ENCODE results near the gene FRMD4B. TPM values are rescaled to one million over a fixed set of nuclear protein-coding genes. Genes with fewer than 3 reads are reported as not detected.

FRMD4B gene
- total RNA-seq, 2 experiments from 2014 or later, result not detected

GRCh38 chr3:69353088-69353478, 32.8 kb downstream of the FRMD4B start:
- Histone ChIP-seq H3K4me2 (ENCODE audit: low read length) (no peak overlapping the region), H3K79me2 (ENCODE audit: insufficient read depth, low read depth, low read length) (no peaks in the 10 kb centered on the region), H3K27ac (ENCODE audit: low read depth, low read length, poor library complexity, severe bottlenecking) (no peak overlapping the region), H3K4me1 (ENCODE audit: insufficient read depth, low read length, poor library complexity, severe bottlenecking) (no peaks in the 10 kb centered on the region), H3K9me3 (ENCODE audit: low read length) (no peaks in the 10 kb centered on the region), H3K36me3 (ENCODE audit: insufficient read depth, low read length) (no peaks in the 10 kb centered on the region), H4K20me1 (ENCODE audit: insufficient read depth, low read length) (no peaks in the 10 kb centered on the region), H3K4me3 (ENCODE audit: low read depth, low read length, poor library complexity, severe bottlenecking) (no peak overlapping the region), H3K9me2 (ENCODE audit: insufficient read depth, low read length) (no peaks in the 10 kb centered on the region), H2AFZ (ENCODE audit: low read length) (no peak overlapping the region)
- BruUV-seq (replicated peaks), result no TSS peak
- ChIA-PET POLR2A (no interaction called here), CTCF (ENCODE audit: unreplicated experiment) (no interaction called here)
- intact Hi-C loops (cut with micrococcal nuclease; ENCODE audit: unreplicated experiment), result no loop called here
- TF ChIP-seq EZH2phosphoT487 (IDR thresholded peaks at IDR 0.05; ENCODE audit: borderline replicate concordance, low read depth, low read length), result no peak
- TF ChIP-seq, protein P1, sequence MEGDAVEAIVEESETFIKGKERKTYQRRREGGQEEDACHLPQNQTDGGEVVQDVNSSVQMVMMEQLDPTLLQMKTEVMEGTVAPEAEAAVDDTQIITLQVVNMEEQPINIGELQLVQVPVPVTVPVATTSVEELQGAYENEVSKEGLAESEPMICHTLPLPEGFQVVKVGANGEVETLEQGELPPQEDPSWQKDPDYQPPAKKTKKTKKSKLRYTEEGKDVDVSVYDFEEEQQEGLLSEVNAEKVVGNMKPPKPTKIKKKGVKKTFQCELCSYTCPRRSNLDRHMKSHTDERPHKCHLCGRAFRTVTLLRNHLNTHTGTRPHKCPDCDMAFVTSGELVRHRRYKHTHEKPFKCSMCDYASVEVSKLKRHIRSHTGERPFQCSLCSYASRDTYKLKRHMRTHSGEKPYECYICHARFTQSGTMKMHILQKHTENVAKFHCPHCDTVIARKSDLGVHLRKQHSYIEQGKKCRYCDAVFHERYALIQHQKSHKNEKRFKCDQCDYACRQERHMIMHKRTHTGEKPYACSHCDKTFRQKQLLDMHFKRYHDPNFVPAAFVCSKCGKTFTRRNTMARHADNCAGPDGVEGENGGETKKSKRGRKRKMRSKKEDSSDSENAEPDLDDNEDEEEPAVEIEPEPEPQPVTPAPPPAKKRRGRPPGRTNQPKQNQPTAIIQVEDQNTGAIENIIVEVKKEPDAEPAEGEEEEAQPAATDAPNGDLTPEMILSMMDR (conservative IDR thresholded peaks at IDR 0.05; ENCODE audit: low read length), result no peak
- no peak for DNase-seq (ENCODE audit: low spot score)

GRCh38 chr3:69352305-69353087, 33.4 kb downstream of the FRMD4B start:
- BruUV-seq (replicated peaks), result no TSS peak
- no peak overlapping the region for H3K4me3 ChIP-seq (ENCODE audit: low read depth, low read length, poor library complexity, severe bottlenecking)
- no peaks in the 10 kb centered on the region for H3K79me2 ChIP-seq (ENCODE audit: insufficient read depth, low read depth, low read length)
- H3K4me2 ChIP-seq (ENCODE audit: low read length), result no peak overlapping the region
- TF ChIP-seq EZH2phosphoT487 (IDR thresholded peaks at IDR 0.05; ENCODE audit: borderline replicate concordance, low read depth, low read length), result no peak
- TF ChIP-seq, protein P1 (conservative IDR thresholded peaks at IDR 0.05; ENCODE audit: low read length), result no peak
- no peak for DNase-seq (ENCODE audit: low spot score)
- POLR2A ChIA-PET, result no interaction called here
- H3K9me3 ChIP-seq (ENCODE audit: low read length), result no peaks in the 10 kb centered on the region
- no peaks in the 10 kb centered on the region for H4K20me1 ChIP-seq (ENCODE audit: insufficient read depth, low read length)
- CTCF ChIA-PET (ENCODE audit: unreplicated experiment), result no interaction called here
- H3K9me2 ChIP-seq (ENCODE audit: insufficient read depth, low read length), result no peaks in the 10 kb centered on the region
- no peaks in the 10 kb centered on the region for H3K36me3 ChIP-seq (ENCODE audit: insufficient read depth, low read length)
- no peaks in the 10 kb centered on the region for H3K4me1 ChIP-seq (ENCODE audit: insufficient read depth, low read length, poor library complexity, severe bottlenecking)
- intact Hi-C loops (cut with micrococcal nuclease; ENCODE audit: unreplicated experiment), result no loop called here
- H3K27ac ChIP-seq (ENCODE audit: low read depth, low read length, poor library complexity, severe bottlenecking), result no peak overlapping the region
- no peak overlapping the region for H2AFZ ChIP-seq (ENCODE audit: low read length)

GRCh38 chr3:69343875-69344274, 42.0 kb downstream of the FRMD4B start:
- Histone ChIP-seq H3K36me3 (ENCODE audit: insufficient read depth, low read length) (no peaks in the 10 kb centered on the region), H3K27ac (ENCODE audit: low read depth, low read length, poor library complexity, severe bottlenecking) (no peak overlapping the region), H3K4me1 (ENCODE audit: insufficient read depth, low read length, poor library complexity, severe bottlenecking) (no peaks in the 10 kb centered on the region), H3K79me2 (ENCODE audit: insufficient read depth, low read depth, low read length) (no peaks in the 10 kb centered on the region), H3K9me3 (ENCODE audit: low read length) (no peaks in the 10 kb centered on the region), H4K20me1 (ENCODE audit: insufficient read depth, low read length) (no peaks in the 10 kb centered on the region), H3K9me2 (ENCODE audit: insufficient read depth, low read length) (no peaks in the 10 kb centered on the region), H3K4me3 (ENCODE audit: low read depth, low read length, poor library complexity, severe bottlenecking) (no peak overlapping the region), H2AFZ (ENCODE audit: low read length) (no peak overlapping the region), H3K4me2 (ENCODE audit: low read length) (no peak overlapping the region)
- POLR2A ChIA-PET, result interaction anchor here (0.7 kb wide), 3 partner anchors 10 to 972 kb away, joined by 3 to 4 read pairs (median 4); no protein-coding TSS in a partner anchor
- CTCF ChIA-PET (ENCODE audit: unreplicated experiment), result no interaction called here
- TF ChIP-seq, protein P1 (conservative IDR thresholded peaks at IDR 0.05; ENCODE audit: low read length), result no peak
- TF ChIP-seq EZH2phosphoT487 (IDR thresholded peaks at IDR 0.05; ENCODE audit: borderline replicate concordance, low read depth, low read length), result no peak
- DNase-seq (ENCODE audit: low spot score), result no peak
- no TSS peak for BruUV-seq (replicated peaks)
- intact Hi-C loops (cut with micrococcal nuclease; ENCODE audit: unreplicated experiment), result no loop called here

All from OCI-LY7 (cell line).